ENCODE results near the gene ATP8B3. TPM values are rescaled to one million over a fixed set of nuclear protein-coding genes. Genes with fewer than 3 reads are reported as not detected.

ATP8B3 gene
- total and polyA plus RNA-seq, 2 donors from 2014 or later: 0.24 to 3.6 TPM

- Histone ChIP-seq H3K9me3 (ENCODE audit: control insufficient read depth in 2 of 3, insufficient read depth in 1 of 3, low read length in 3 of 3) (no peaks in the 10 kb centered on the region), H3K27ac (ENCODE audit: low read depth in 2 of 2, low read length in 2 of 2) (no peak overlapping the region), H3K4me1 (ENCODE audit: control insufficient read depth in 2 of 3, insufficient read depth in 2 of 3, low read depth in 1 of 3, low read length in 3 of 3) (peaks cover 0 to 36% (median 12%) of the 10 kb centered on the region in 3 donors), H3K27me3 (ENCODE audit: control insufficient read depth, insufficient read depth, low read length) (no peaks in the 10 kb centered on the region), H3K36me3 (ENCODE audit: control insufficient read depth in 2 of 3, insufficient read depth in 3 of 3, low read length in 3 of 3) (no peaks in the 10 kb centered on the region), H3K9ac (ENCODE audit: low read length in 3 of 3) (peak overlapping the region; percentile 52 to 77 (median 61)), H3K4me3 (ENCODE audit: low read length in 3 of 3) (peak overlapping the region; percentile 75 to 88 (median 80))
- TF ChIP-seq, protein P1, sequence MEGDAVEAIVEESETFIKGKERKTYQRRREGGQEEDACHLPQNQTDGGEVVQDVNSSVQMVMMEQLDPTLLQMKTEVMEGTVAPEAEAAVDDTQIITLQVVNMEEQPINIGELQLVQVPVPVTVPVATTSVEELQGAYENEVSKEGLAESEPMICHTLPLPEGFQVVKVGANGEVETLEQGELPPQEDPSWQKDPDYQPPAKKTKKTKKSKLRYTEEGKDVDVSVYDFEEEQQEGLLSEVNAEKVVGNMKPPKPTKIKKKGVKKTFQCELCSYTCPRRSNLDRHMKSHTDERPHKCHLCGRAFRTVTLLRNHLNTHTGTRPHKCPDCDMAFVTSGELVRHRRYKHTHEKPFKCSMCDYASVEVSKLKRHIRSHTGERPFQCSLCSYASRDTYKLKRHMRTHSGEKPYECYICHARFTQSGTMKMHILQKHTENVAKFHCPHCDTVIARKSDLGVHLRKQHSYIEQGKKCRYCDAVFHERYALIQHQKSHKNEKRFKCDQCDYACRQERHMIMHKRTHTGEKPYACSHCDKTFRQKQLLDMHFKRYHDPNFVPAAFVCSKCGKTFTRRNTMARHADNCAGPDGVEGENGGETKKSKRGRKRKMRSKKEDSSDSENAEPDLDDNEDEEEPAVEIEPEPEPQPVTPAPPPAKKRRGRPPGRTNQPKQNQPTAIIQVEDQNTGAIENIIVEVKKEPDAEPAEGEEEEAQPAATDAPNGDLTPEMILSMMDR (IDR thresholded peaks at IDR 0.05; ENCODE audit: borderline replicate concordance, extremely low read depth, insufficient read depth): no peak
- DNase-seq: no peak
- intact Hi-C loops (cut with DNase I): no loop called here
- FAIRE-seq: no peak
Measured at GRCh38 chr19:1847348-1847683, 35.2 kb upstream of the ATP8B3 start.

DNA sequence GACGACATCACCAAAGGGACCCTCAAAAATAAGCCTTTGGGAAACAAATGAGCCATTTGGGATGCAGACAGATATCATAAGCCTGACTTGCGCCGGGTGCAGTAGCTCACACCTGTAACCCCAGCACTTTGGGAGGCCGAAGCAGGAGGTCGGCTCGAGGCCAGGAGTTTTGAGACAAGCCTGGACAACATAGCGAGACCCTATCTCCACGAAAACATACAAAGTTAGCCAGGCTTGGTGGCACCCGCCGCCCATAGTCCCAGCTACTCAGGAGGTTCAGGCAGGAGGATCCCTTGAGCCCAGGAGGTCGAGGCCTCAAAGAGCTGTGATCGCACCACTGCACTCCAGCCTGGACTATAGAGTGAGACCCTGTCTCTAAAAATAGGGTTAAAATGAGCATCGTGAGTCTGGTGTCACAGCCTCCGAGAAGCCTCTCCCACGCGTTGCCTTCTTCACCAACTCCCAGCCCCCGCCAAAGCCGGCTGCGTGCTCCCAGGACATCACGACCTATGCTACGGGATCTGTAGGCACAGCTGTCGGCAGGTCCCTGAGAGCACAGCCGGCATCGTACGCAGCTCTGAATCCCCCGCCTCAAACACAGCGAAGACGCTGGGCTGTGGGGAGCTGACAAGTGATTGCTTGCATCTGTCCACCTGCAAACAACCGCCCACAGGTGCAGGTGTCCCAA lies 34.6 kb upstream of the ATP8B3 start:
- Histone ChIP-seq H3K9ac (ENCODE audit: low read length in 3 of 3) (peak overlapping the region in 2 of 3 donors; percentile 17 to 52), H3K36me3 (ENCODE audit: control insufficient read depth in 2 of 3, insufficient read depth in 3 of 3, low read length in 3 of 3) (no peaks in the 10 kb centered on the region), H3K9me3 (ENCODE audit: control insufficient read depth in 2 of 3, insufficient read depth in 1 of 3, low read length in 3 of 3) (no peaks in the 10 kb centered on the region), H3K27me3 (ENCODE audit: control insufficient read depth, insufficient read depth, low read length) (no peaks in the 10 kb centered on the region), H3K4me3 (ENCODE audit: low read length in 3 of 3) (peak overlapping the region in 2 of 3 donors; percentile 75 to 88), H3K27ac (ENCODE audit: low read depth in 2 of 2, low read length in 2 of 2) (no peak overlapping the region), H3K4me1 (ENCODE audit: control insufficient read depth in 2 of 3, insufficient read depth in 2 of 3, low read depth in 1 of 3, low read length in 3 of 3) (peaks cover 0 to 39% (median 12%) of the 10 kb centered on the region in 3 donors)
- DNase-seq: peak in 2 of 5 donors; percentile 22 to 25
- intact Hi-C loops (cut with DNase I): no loop called here
- FAIRE-seq: no peak
- TF ChIP-seq, protein P1 (IDR thresholded peaks at IDR 0.05; ENCODE audit: borderline replicate concordance, extremely low read depth, insufficient read depth): no peak

- intact Hi-C loops (cut with DNase I): no loop called here
- Histone ChIP-seq H3K27me3 (ENCODE audit: control insufficient read depth, insufficient read depth, low read length) (no peaks in the 10 kb centered on the region), H3K27ac (ENCODE audit: low read depth in 2 of 2, low read length in 2 of 2) (no peak overlapping the region), H3K4me1 (ENCODE audit: control insufficient read depth in 2 of 3, insufficient read depth in 2 of 3, low read depth in 1 of 3, low read length in 3 of 3) (peaks cover 0 to 45% (median 12%) of the 10 kb centered on the region in 3 donors), H3K4me3 (ENCODE audit: low read length in 3 of 3) (no peak overlapping the region), H3K9ac (ENCODE audit: low read length in 3 of 3) (no peak overlapping the region), H3K9me3 (ENCODE audit: control insufficient read depth in 2 of 3, insufficient read depth in 1 of 3, low read length in 3 of 3) (no peaks in the 10 kb centered on the region), H3K36me3 (ENCODE audit: control insufficient read depth in 2 of 3, insufficient read depth in 3 of 3, low read length in 3 of 3) (no peaks in the 10 kb centered on the region)
- TF ChIP-seq, protein P1 (IDR thresholded peaks at IDR 0.05; ENCODE audit: borderline replicate concordance, extremely low read depth, insufficient read depth): no peak
- FAIRE-seq: no peak
- DNase-seq: peak in 1 of 5 donors; percentile 71
Measured at GRCh38 chr19:1845642-1846041, 33.6 kb upstream of the ATP8B3 start.
